ENCODE data around the gene TSC22D1. TPM values are rescaled to one million over a fixed set of nuclear protein-coding genes. Genes with fewer than 3 reads are reported as not detected.
"Not testable (repeated sequence)": the region's sequence is repeated elsewhere in the genome, so short reads cannot be mapped to it uniquely, and the experiment has no call there.

TSC22D1 gene
- total RNA-seq, 1 donor from 2014 or later, result 70.0 TPM

DNA sequence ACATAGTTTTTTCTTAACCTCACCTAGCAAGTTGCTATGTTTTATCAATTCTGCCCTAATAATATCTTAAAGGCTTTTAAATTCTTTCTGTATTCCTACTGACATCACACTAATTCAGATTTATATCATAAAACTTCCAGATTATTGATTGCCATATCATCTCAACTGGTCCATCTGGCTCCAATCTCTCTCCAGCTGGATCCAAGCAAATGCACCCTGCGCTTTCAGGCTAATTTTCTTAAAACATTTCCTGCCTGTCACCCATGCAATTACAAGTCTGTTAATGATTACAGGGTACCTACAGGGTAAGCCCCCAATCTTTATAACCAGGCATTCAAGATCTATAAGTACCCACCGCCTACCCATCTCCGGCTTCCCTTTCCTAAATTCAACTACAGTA lies 107.3 kb downstream of the TSC22D1 start:
- no peaks in the 10 kb centered on the region for H3K27me3 ChIP-seq (ENCODE audit: control insufficient read depth, insufficient read depth, low read length)
- H3K36me3 ChIP-seq (ENCODE audit: control insufficient read depth, insufficient read depth, low read length), result no peaks in the 10 kb centered on the region
- H3K4me3 ChIP-seq (ENCODE audit: low read depth, low read length), result no peak overlapping the region
- TF ChIP-seq, protein P1, sequence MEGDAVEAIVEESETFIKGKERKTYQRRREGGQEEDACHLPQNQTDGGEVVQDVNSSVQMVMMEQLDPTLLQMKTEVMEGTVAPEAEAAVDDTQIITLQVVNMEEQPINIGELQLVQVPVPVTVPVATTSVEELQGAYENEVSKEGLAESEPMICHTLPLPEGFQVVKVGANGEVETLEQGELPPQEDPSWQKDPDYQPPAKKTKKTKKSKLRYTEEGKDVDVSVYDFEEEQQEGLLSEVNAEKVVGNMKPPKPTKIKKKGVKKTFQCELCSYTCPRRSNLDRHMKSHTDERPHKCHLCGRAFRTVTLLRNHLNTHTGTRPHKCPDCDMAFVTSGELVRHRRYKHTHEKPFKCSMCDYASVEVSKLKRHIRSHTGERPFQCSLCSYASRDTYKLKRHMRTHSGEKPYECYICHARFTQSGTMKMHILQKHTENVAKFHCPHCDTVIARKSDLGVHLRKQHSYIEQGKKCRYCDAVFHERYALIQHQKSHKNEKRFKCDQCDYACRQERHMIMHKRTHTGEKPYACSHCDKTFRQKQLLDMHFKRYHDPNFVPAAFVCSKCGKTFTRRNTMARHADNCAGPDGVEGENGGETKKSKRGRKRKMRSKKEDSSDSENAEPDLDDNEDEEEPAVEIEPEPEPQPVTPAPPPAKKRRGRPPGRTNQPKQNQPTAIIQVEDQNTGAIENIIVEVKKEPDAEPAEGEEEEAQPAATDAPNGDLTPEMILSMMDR (IDR thresholded peaks at IDR 0.05; ENCODE audit: insufficient read depth, low read length, poor library complexity, severe bottlenecking), result no peak
- no peak for DNase-seq (ENCODE audit: low read depth)

DNA sequence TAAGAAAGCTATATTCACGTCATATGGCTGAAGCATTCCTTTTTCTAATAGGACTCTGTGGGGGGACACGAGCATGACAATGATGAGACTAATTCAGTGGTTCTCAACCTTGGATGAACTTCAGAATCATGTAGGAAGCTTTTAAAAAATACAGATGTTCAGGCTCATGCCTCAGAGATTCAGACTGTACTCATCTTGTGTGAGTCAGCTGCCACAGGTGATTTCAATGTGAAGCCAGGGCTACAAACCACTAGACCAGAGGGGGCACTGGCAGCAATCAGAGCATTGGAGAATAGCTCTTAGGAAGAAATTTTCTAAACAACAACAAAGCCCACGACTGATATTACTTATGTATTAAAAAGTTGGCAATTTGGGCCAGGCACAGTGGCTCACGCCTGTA lies 110.8 kb downstream of the TSC22D1 start:
- H3K36me3 ChIP-seq (ENCODE audit: control insufficient read depth, insufficient read depth, low read length), result no peaks in the 10 kb centered on the region
- TF ChIP-seq, protein P1 (IDR thresholded peaks at IDR 0.05; ENCODE audit: insufficient read depth, low read length, poor library complexity, severe bottlenecking), result peak; percentile 13
- no peaks in the 10 kb centered on the region for H3K27me3 ChIP-seq (ENCODE audit: control insufficient read depth, insufficient read depth, low read length)
- DNase-seq (ENCODE audit: low read depth), result peak; percentile 12
- H3K4me3 ChIP-seq (ENCODE audit: low read depth, low read length), result no peak overlapping the region

DNA sequence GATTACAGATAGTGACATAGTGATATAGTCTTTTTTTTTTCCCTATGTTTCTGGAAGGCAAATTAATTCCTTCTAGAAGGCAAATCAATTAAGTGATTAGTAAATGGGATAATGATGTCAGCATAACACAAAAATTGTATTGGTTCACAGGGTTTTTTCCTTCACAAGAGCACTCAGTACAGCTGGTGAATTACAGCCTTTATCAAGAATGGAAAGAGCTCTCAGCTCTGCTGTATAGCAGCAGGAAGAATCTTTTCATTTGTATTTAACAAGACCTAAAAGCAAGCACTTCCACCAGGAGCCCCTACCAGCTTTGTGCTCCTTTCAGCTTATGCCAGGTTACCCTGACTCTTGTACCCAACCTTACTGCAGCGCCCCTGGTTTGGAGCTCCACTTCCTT lies 111.7 kb downstream of the TSC22D1 start:
- TF ChIP-seq, protein P1 (IDR thresholded peaks at IDR 0.05; ENCODE audit: insufficient read depth, low read length, poor library complexity, severe bottlenecking), result no peak
- Histone ChIP-seq H3K36me3 (ENCODE audit: control insufficient read depth, insufficient read depth, low read length) (no peaks in the 10 kb centered on the region), H3K27me3 (ENCODE audit: control insufficient read depth, insufficient read depth, low read length) (no peaks in the 10 kb centered on the region), H3K4me3 (ENCODE audit: low read depth, low read length) (no peak overlapping the region)
- DNase-seq (ENCODE audit: low read depth), result no peak

DNA sequence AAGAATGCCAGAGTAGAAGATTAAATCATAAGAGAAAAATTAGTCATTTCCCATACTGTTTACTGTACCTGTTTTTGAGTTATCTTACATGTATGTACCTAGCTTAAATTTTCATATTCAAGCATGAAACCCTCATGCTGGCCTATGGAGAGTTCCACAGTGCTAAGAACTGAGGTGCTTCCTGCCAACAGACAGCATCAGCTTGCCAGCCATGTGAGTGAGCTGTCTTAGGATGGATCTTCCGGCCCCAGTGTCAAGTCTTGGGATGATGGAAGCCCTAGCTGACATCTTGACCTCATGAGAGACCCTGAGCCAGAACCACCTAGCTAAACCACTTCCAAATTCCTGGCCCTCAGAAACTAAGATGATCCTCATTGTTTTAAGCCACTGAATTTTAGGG lies 112.4 kb downstream of the TSC22D1 start:
- TF ChIP-seq, protein P1 (IDR thresholded peaks at IDR 0.05; ENCODE audit: insufficient read depth, low read length, poor library complexity, severe bottlenecking), result no peak
- Histone ChIP-seq H3K36me3 (ENCODE audit: control insufficient read depth, insufficient read depth, low read length) (no peaks in the 10 kb centered on the region), H3K27me3 (ENCODE audit: control insufficient read depth, insufficient read depth, low read length) (no peaks in the 10 kb centered on the region), H3K4me3 (ENCODE audit: low read depth, low read length) (no peak overlapping the region)
- no peak for DNase-seq (ENCODE audit: low read depth)

DNA sequence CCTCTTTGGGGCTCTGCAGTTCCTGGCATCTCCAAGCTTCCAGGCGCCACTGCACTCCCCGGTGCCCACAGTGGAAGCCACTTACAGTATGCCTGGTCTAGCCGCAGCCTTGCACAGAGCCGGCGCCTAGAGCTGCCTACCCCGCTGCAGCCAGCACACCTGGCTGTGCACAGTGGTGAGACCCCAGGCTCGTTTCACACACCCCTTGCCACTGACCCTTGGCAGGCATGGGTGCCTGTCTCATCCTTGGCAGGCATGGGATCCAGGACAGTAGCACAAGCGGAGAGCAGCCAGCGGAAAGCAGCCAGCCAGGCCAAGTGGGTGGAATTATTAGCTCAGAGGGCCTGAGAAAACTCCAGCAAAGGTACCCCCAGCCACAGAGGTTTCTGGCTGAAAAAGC lies 116.5 kb downstream of the TSC22D1 start:
- no peaks in the 10 kb centered on the region for H3K27me3 ChIP-seq (ENCODE audit: control insufficient read depth, insufficient read depth, low read length)
- H3K4me3 ChIP-seq (ENCODE audit: low read depth, low read length), result no peak overlapping the region
- DNase-seq (ENCODE audit: low read depth), result no peak
- H3K36me3 ChIP-seq (ENCODE audit: control insufficient read depth, insufficient read depth, low read length), result no peaks in the 10 kb centered on the region
- TF ChIP-seq, protein P1 (IDR thresholded peaks at IDR 0.05; ENCODE audit: insufficient read depth, low read length, poor library complexity, severe bottlenecking), result no peak

DNA sequence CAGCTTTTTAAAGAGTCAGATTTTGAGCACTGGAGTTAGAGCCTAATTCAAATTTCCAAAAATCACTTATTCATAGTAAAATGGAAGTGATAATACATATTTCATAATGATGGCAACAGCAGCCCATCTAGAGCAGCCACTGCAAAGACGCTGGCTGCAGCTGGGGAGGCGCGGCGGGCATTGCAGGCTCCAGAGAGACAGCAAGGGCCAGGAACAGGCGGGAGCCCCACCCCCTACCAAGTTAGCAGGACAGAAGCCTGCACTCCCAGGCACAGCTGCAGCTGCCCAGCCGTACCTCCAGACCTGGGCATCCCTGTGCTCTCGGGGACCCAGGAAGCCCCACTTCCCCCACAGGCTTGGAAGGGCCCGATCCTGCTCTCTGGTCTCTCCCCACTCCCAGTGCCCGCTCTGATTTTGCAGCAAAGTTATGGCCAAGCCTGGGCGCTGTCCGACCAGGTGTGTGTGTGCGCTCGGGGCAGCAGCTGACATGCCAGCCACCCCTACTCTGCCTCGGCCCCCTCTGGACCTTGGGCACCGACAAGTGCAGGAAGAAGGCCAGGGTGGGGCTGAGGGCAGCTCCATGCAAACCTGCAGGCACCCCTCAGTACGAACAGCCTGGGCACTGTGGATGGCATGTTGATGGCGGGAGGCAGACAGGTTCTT lies 117.7 kb downstream of the TSC22D1 start:
- Histone ChIP-seq H3K27me3 (ENCODE audit: control insufficient read depth, insufficient read depth, low read length) (no peaks in the 10 kb centered on the region), H3K4me3 (ENCODE audit: low read depth, low read length) (no peak overlapping the region), H3K36me3 (ENCODE audit: control insufficient read depth, insufficient read depth, low read length) (no peaks in the 10 kb centered on the region)
- TF ChIP-seq, protein P1 (IDR thresholded peaks at IDR 0.05; ENCODE audit: insufficient read depth, low read length, poor library complexity, severe bottlenecking), result no peak
- DNase-seq (ENCODE audit: low read depth), result no peak

DNA sequence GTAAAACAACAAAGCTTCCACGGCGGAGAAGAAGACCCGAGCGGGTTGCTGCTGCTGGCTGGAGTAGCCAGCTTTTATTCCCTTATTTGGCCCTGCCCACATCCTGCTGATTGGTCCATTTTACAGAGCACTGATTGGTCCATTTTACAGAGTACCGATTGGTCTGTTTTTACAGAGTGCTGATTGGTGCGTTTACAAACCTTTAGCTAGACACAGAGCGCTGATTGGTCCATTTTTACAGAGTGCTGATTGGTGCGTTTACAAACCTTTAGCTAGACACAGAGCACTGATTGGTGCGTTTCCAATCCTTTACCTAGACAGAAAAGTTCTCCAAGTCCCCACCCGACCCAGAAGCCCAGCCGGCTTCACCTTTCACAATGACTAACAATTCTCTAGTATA lies 119.9 kb downstream of the TSC22D1 start:
- DNase-seq (ENCODE audit: low read depth); H3K4me3 ChIP-seq (ENCODE audit: low read depth, low read length); H3K36me3 ChIP-seq (ENCODE audit: control insufficient read depth, insufficient read depth, low read length); H3K27me3 ChIP-seq (ENCODE audit: control insufficient read depth, insufficient read depth, low read length): not testable (repeated sequence)

Measured in kidney epithelial cell (primary cell).